Stimulated activated CD4-positive, alpha-beta T cell treated with anti-CD3 and anti-CD28 coated beads, TNF-alpha, amount 100 ng/mL, for 4 hours (primary cell): ENCODE data around the gene YWHAG.
"Not testable (repeated sequence)": the region's sequence is repeated elsewhere in the genome, so short reads cannot be mapped to it uniquely, and the experiment has no call there.

ENCODE experiments used
- DNase-seq, 3 experiments: peaks; one replicate each; pipeline ENCODE4 v3.0.0-alpha.2; 2020; ENCODE audit warnings: low read depth in 3 of 3

The YWHAG gene

DNA sequence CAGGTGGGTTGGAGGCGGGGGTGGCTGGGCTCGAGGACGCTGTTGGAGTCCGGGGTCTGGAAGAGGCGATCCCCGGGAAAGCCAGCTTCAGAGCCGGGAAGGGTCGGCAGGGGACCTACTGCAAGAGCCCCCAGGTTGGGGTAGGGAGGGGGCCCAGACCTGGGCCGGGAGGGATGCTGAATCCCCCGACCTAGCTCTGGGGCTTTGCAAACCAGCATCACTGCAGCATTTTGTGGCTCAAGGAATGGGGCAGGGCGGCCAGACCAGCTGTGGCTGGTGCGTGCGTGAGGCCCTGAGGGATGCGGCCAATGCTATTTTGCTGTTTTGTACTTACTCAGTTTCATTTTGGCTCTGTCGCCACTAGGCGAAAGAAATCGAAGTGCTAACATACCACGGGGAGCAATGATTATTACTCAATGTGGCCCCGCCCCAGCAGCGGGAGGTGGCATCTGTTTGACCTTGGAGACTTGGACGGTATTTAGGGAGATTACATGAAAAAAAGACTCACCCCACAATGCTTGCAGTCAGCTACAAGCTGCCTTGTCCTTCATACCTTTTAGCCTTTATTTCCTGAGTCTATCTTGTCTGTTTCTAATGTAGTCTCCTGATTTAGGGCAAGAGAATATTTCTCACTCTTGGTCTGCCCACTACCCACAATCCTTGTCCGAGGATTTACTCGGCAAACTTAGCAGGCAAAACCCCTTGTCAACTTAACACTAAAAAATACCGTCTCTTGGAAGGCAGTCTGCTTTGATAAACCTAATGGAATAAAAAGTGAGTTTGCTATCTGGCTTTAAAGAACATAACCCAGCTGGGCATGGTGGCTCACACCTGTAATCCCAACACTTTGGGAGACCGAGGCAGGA is 40.1 kb downstream of the YWHAG start:
- peak in 2 of 3 experiments; percentile 13 to 41 for DNase-seq

DNA sequence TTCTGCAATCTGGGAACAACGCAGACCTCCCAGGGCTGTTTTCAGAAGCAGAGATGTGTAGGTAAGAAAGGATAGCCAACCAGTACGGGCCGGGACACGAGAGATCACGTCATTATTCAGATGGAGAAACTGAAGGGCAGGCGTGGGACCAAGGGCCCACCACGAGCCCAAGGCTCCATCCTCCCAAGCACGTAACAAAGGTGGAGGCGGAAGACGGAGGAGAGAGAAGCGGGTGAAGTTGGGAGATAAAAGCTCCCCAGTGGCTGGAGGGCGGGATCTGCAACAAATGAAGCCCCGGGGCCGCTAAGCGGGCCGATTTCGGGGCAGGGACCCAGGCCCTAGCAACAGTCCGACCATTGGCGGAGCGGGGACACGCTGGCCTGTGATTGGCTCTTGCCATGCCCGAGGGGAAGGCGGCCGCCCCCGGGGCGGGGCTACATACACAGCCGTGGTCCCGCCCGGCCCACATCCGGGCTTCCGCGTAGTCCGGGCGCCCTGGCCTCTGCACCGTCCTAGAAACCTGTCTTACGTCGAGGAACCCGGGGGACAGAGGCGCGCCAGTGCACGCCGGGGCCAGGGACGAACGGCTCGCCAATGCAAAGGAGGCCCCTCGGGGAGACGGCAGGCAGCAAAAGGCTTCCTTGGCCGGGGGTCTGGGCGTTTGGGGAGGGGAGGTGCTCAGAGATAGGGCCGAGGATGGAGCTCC is 40.9 kb downstream of the YWHAG start:
- peak; percentile 85 to 91 (median 88) for DNase-seq

DNA sequence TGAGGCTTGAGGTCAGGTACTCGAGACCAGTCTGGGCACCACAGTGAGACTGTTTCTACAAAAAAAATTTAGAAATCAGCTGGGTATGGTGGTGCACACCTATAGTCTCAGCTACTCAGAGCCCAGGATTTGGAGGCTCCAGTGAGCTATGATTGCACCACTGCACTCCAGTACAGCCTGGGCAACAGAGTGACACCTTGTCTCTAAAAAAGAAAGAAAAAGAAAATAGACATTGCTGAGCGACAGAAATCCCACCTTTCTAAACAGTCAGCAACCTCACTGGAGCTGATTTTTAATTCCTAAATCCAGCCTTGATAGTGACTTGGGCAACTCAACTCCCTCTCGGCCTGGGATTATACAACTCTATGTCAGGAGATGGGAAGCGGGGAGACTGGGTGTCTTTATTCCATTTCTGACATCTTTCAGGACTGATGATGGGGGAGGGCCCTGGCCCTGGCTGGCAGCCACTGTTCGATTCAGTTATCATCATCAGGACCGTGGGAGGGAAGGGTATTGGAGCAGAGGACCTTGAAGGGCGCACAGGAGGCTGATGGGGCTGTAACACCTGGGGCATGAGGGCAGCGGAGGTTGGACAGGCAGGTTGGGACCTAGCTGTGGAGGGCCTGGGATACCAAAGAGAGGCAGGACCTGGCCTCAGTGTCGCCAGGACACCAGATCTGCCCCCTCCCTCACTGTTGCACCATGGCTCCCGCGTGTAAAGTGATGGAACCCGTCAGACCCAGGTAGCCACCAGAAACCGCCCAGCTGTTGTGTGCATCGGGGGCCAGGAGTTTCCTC is 41.6 kb downstream of the YWHAG start:
- DNase-seq, result no peak

DNA sequence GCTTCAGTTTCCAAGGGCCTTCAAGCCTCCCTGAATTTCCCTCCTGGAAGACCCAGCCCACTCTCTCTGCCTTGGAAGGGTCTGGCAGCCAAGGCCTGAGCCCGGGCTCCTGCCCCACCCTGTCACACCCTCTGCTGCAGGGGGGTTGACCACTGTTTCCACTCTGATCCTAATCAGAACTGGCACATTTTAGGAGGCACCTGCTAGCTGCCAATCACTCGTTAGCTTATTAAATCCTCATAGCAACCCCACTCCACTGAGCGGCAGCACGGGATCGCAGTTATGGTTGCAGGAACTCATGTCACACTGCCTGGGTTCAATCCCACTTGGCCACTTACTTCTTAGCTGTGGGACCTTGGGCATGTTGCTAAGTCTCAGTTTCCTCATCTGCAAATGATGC is 43.4 kb downstream of the YWHAG start:
- no peak for DNase-seq

DNA sequence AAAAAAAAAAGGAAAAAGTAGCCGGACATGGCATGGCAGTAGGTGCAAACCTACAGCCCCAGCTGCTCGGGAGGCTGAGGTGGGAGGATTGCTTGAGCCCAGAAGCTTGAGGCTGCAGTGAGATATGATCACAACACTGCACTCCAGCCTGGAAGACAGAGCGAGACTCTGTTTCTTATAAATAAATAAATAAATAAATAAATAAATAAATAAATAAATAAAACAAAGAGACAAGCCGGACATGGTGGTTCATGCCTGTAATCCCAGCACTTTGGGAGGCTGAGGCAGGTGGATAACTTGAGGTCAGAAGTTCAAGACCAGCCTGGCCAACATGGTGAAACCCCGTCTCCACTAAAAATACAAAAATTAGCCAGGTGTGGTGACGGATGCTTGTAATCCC is 44.1 kb downstream of the YWHAG start:
- DNase-seq, result not testable (repeated sequence)

DNA sequence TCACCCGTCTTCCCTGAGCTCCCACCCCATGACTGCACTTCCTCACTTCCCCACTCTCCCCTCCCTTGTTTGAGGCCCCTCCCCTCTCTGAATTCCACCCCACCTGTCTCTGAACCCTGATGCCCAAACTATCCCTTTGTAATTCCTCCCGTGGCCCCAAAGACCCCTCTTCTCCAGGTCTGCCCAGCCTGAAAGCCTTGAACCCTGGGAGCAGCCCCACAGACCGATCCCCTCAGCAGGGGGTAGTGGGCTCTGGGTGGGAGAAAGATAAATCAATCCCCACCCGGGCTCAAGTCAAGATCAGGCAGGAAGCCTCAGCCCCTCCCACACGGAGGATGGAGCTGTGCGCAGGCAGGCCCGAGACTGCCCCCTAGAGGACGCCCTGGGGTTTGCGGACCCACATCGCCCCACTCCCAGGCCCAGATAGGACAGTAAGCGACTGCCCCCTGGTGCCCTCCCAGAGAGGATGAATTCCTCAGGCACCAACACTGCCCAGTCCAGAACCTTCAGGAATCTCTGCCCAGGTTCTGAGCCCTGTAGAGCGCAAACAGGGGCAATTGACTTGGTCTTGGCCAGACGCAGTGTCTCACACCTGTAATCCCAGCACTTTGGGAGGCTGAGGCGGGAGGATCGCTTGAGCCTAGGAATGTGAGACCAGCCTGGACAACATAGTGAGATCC is 44.6 kb downstream of the YWHAG start:
- DNase-seq, result peak; percentile 93 to 96 (median 94)

DNA sequence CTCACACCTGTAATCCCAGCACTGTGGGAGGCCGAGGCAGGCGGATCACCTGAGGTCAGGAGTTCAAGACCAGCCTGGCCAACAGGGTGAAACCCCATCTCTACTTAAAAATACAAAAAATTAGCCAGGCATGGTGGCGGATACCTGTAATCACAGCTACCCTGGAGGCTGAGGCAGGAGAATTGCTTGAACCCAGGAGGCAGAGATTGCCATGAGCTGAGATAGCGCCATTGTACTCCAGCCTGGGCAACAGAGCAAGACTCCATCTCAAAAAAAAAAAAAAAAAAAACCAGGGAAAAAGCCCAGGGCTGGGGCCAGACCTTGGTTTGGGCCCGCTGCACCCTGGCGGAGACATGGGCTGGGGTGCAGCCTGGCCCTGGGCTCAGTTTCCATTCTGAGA is 47.0 kb downstream of the YWHAG start:
- not testable (repeated sequence) for DNase-seq

DNA sequence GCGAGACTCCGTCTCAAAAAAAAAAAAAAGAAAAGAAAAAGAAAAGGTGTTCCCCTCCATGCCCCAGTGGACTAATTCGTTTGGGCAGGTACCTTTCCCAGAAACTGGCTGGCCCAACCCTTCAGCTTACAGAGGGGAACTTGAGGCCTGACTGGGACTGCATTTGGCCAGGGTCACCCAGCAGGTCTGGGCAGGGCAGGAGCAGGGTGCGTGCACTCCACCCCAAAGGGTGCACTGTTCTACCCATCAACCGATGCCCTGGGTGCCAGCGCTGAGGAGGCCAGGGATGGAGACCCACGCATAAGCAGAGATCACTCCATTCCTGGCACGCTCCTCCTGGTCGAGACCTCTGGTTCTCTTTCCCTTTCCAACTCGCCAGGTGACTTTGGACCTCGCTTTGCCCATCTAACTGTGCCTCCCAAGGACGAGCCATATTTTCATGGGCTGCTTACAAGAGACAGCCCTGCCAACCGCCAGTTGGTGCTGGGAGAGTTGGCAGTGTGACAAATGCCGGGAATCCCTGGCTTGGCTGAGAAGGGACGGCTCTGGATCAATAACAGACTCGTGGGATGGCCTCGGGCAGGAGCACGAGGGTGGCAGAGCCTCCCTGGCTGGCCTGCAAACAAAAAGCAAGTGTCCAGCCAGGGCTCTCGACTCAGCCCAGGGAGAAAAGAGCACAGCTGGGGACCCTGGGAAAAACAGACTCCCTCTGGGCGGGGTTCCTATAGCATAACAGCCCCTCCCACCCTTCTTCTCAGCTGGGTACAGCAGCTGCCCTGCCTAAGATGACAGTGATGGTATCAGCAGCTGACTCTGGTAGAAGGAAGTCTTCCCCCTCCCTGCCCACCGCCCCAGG is 48.5 kb downstream of the YWHAG start:
- no peak for DNase-seq

DNA sequence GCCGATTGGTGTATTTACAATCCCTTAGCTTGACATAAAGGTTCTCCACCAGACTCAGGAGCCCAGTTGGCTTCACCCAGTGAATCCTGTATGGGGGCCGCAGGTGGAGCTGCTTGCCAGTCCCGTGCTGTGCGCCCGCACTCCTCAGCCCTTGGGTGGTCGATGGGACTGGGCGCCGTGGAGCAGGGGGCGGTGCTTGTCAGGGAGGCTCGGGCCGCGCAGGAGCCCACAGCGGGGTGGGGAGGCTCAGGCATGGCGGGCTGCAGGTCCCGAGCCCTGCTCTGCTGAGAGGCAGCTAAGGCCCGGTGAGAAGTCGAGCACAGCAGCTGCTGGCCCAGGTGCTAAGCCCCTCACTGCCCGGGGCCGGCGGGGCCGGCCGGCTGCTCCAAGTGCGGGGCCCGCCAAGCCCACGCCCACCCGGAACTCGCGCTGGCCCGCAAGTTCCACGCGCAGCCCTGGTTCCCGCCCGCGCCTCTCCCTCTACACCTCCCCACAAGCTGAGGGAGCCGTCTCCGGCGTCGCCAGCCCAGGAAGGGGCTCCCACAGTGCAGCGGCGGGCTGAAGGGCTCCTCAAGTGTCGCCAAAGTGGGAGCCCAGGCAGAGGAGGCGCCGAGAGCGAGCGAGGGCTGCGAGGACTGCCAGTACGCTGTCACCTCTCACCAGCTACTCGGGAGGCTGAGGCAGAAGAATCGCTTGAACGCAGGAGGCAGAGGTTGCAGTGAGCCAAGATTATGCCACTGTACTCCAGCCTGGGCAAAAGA is 49.3 kb downstream of the YWHAG start:
- not testable (repeated sequence) for DNase-seq

DNA sequence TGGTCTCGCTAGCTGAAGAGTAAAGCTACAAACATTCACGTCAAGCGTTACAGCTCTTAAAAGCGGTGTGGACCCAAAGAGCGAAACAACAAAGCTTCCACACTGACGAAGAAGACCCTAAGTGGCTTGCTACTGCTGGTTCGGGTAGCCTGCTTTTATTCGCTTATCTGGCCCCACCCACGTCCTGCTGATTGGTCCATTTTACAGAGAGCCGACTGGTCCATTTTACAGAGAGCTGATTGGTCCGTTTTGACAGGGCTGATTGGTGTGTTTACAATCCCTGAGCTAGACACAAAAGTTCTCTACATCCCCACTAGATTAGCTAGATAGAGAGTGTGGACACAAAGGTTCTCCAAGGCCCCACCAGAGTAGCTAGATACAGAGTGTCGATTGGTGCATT is 49.9 kb downstream of the YWHAG start:
- not testable (repeated sequence) for DNase-seq

DNA sequence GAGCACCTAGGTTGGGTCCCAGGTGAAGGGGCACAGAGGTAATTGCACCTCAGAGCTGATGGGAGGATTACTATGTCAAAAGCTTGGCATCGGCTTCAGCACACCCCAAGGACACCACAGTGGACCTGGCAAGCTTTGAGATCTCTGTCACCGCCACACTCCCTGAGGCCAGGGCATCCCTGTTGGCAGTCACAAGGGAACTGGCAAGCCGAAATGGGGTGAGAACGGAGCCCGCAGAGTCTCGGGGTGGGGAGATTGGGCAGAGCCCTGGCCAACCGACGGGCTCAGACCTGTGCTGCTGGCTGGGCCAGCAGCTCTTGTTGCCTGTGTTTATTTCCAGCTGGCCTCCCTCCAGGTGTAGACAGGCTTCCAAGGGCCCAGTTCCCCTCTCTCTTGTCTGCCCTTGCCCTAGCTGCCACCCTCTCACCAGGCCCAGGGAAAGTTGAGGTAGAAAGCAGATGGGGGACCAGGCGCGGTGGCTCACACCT is 53.9 kb downstream of the YWHAG start:
- no peak for DNase-seq

DNA sequence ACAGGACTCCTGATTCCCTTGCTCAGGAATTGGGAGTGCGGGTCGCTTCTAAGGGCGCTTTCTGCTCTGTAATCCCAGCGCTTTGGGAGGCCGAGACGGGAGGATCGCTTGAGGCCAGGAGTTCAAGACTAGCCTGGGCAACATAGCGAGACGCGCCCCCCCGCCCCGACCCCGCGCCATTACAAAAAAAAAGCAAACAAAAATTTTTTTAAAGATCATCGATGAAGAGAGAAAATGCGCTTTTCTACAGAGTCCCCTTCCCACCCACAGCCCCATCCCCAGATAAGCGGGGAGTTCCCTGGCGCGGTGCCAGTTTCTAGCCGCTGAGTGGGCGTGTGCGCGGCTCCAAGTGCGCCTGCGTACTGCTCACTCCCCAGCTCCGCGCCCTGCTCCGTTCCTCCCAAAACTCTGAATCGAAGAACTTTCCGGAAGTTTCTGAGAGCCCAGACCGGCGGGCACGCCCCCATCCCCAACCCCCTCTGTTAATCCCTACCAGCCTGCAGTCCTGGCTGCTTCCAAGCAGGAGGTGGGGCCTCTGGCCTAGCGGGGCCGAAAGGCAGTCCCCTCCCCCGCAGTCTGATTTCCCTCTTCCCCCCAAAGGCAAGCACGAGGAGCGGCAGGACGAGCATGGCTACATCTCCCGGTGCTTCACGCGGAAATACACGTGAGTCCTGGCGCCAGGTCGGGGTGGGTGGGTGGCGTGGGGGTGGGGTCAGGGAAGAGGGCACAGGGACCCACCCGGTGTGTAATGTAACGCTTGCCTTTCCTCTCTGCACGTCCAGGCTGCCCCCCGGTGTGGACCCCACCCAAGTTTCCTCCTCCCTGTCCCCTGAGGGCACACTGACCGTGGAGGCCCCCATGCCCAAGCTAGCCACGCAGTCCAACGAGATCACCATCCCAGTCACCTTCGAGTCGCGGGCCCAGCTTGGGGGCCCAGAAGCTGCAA is 55.3 kb downstream of the YWHAG start:
- DNase-seq, result peak; percentile 70 to 76 (median 73)

DNA sequence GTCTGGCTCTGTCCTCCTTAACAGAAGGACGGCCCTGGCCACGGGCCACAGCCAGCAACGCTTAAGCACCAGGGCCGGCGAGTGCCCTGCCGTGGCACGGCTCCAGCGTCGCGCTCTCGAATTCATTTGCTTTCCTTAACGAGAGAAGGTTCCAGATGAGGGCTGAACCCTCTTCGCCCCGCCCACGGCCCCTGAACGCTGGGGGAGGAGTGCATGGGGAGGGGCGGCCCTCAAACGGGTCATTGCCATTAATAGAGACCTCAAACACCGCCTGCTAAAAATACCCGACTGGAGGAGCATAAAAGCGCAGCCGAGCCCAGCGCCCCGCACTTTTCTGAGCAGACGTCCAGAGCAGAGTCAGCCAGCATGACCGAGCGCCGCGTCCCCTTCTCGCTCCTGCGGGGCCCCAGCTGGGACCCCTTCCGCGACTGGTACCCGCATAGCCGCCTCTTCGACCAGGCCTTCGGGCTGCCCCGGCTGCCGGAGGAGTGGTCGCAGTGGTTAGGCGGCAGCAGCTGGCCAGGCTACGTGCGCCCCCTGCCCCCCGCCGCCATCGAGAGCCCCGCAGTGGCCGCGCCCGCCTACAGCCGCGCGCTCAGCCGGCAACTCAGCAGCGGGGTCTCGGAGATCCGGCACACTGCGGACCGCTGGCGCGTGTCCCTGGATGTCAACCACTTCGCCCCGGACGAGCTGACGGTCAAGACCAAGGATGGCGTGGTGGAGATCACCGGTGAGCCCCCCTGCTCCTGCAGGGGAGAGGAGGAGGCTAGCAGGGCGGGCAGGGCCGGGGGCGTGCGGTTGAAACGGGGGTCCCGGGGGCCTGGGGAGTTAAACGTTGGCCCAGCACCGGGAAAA is 56.2 kb downstream of the YWHAG start, which contains the start of gene HSPB1:
Gene HSPB1, plus strand, starts transcription at position 327 of the 855 bp plus-strand sequence. Its CDS starts 40 bp downstream, at position 367.
- peak; percentile 49 to 59 (median 55) for DNase-seq

DNA sequence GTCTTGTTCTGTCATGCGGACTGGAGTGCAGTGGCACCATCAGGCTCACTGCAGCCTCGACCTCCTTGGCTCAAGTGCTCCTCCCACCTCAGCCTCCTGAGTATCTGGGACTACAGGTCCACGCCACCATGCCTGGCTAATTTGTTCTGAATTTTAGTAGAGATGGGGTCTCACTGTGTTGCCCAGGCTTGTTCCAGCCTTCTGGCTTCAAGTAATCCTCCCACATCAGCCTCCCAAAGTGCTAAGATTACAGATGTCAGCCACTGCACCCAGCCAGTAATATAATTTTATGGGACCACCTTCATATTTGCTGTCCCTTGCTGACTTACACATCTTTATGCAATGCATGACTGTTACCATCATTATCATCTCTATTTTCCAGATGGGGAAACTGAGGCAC is 57.8 kb downstream of the YWHAG start:
- DNase-seq, result no peak

DNA sequence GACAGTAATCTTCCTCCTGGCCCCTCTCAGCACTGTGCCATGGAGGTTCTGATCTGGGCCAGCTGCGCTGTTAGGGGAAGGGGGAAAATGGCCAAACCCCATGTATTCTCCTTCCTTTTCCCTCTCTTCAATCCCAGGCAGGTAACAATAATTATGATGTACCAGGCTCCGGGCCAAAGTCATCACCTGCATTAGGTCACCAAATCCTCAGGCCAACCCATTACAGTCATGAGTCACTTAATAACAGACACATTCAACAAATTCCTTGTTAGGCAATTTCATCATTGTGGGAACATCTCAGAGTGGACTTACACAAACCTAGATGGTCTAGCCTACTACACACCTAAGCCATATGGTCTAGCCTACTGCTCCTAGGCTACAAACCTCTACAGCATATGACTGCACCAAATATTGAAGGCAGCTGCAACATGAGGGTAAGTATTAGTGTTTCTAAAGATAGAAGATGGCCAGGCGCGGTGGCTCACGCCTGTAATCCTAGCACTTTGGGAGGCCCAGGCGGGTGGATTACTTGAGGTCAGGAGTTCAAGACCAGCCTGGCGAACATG is 58.5 kb downstream of the YWHAG start:
- no peak for DNase-seq

DNA sequence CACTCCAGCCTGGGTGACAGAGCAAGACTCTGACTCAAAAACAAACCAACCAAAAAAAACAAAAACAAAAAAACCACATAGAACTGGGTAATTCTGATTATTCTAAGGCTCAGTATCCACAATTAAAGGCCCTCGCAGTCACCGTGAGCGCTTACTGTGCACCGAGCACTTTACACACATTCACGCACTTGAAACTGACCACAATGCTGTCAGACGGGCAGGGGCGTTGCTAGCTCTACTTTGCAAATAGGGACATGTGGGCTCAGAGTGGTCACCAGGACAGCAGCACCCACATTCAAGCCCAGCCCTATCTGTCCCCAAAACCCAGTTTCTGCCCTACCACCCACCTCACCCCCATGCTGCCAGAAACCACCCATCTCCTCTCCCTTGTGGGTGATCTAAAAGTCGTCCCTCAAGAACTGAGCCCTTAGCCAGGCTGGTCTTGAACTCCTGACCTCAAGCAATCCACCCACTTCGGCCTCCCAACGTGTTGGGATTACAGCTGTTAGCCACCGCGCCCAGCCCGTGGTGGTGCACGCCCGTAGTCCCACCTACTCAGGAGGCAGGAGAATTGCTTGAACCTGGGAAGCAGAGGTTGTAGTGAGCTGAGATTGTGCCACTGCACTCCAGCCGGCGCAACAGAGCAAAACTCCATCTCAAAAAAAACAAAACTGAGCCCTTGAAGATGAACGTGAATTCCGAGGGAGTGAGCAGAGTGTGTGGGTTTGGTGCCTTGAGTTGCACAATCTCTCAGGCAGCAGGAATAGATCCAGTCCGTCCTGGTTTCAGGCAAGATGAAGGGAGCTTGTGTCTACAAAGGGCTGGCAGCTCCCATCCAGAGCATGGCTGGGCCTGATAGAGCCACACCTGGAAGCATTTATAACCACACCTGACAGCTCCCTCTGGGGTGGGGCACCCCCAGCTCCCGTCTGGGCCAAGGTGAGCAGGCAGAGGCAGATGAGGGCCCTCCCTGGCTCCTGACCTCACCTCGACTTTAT is 61.7 kb downstream of the YWHAG start:
- DNase-seq, result no peak
